ENCODE measurements around the gene FIGN.

DNA sequence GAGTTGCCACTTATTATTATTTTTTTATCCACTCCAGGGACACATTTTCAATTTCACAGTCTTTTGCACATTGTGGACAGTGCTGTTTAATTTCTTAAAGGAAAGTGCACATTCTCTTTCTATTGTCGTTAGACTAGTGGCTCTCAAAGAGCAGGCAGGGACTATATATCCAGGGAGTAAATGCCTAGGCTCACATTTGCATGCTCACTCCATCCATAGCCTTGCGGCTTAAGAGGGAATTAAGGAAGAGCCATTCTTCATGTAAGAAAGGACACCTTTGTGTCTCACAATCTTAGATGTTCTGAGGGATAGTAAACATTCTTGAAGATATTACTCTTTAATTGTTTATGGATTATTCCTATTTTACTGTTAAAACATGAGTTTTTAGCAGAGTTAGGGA is 70.8 kb downstream of the FIGN start:
- TF ChIP-seq, protein P1, sequence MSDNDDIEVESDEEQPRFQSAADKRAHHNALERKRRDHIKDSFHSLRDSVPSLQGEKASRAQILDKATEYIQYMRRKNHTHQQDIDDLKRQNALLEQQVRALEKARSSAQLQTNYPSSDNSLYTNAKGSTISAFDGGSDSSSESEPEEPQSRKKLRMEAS (IDR thresholded peaks at IDR 0.05; ENCODE audit: low read depth, low read length): no peak
- TF ChIP-seq CTCF (IDR thresholded peaks at IDR 0.05; ENCODE audit: low read depth, low read length) (no peak), POLR2A (IDR thresholded peaks at IDR 0.05; ENCODE audit: extremely low read depth, insufficient read length) (no peak), MYC (IDR thresholded peaks at IDR 0.05; ENCODE audit: low read depth, low read length) (no peak)
